WERI-Rb-1 (cell line): Measurements from ENCODE around the gene MAB21L2.
"Not testable (repeated sequence)": the region's sequence is repeated elsewhere in the genome, so short reads cannot be mapped to it uniquely, and the experiment has no call there.

ENCODE experiments used
- DNase-seq: peaks from one replicate; pipeline ENCODE4 v3.0.0-alpha.2; 2020
- H3K27ac ChIP-seq: fragments of 250-450 bp; sonication (Bioruptor Pico); 2 replicates; pipeline ENCODE4 v1.5.1; 2020; ENCODE audit warnings: mild to moderate bottlenecking, moderate library complexity
- H3K27me3 ChIP-seq: fragments of 250-450 bp; sonication (Bioruptor Pico); 2 replicates; pipeline ENCODE4 v1.5.1; 2021; ENCODE audit warnings: mild to moderate bottlenecking, low read depth, moderate library complexity; ENCODE audit not compliant: insufficient read depth, severe bottlenecking
- H3K36me3 ChIP-seq: fragments of 250-450 bp; sonication (Bioruptor Pico); 2 replicates; pipeline ENCODE4 v1.5.1; 2020; ENCODE audit warnings: mild to moderate bottlenecking, moderate library complexity
- H3K4me3 ChIP-seq: 2 replicates; pipeline ENCODE4 v1.5.1; 2011; ENCODE audit warnings: low read depth, mild to moderate bottlenecking, control low read depth, low read length
- H3K9me3 ChIP-seq: fragments of 250-450 bp; sonication (Bioruptor Pico); 2 replicates; pipeline ENCODE4 v1.5.1; 2021; ENCODE audit warnings: mild to moderate bottlenecking, moderate library complexity; ENCODE audit not compliant: severe bottlenecking
- CTCF ChIP-seq: IDR thresholded peaks from 2 replicates; pipeline ENCODE4 v1.5.1; 2011; ENCODE audit warnings: low read depth, mild to moderate bottlenecking, control low read depth, inconsistent platforms, low read length

MAB21L2 gene

GRCh38 chr4:150582146-150582872 is at the start of gene MAB21L2:
Gene MAB21L2, plus strand, starts transcription at chr4:150582151. Its CDS starts 879 bp downstream, at chr4:150583030.
- Histone ChIP-seq H3K9me3 (peaks cover 5% of the 10 kb centered on the region), H3K27ac (no peak within 1 kb of the TSS), H3K36me3 (peaks cover 17% of the 10 kb centered on the region), H3K27me3 (no peaks in the 10 kb centered on the region), H3K4me3 (no peak within 1 kb of the TSS)
- DNase-seq: no peak
- TF ChIP-seq CTCF: no peak

- no peak for DNase-seq
- H3K27ac ChIP-seq: no peak overlapping the region
- H3K36me3 ChIP-seq: no peaks in the 10 kb centered on the region
- H3K27me3 ChIP-seq: no peaks in the 10 kb centered on the region
- H3K9me3 ChIP-seq: no peaks in the 10 kb centered on the region
- TF ChIP-seq CTCF: no peak
- H3K4me3 ChIP-seq: no peak overlapping the region
These were observed 48.3 kb upstream of the MAB21L2 start for GRCh38 chr4:150533673-150534072.

- Histone ChIP-seq H3K27ac (no peak overlapping the region), H3K36me3 (no peaks in the 10 kb centered on the region), H3K9me3 (no peaks in the 10 kb centered on the region), H3K27me3 (no peaks in the 10 kb centered on the region), H3K4me3 (no peak overlapping the region)
- DNase-seq: no peak
- no peak for TF ChIP-seq CTCF
These were observed 47.1 kb upstream of the MAB21L2 start for GRCh38 chr4:150534818-150535217.

GRCh38 chr4:150537911-150538310 is 44.0 kb upstream of the MAB21L2 start:
- H3K9me3 ChIP-seq, DNase-seq, H3K27ac ChIP-seq, H3K4me3 ChIP-seq, H3K36me3 ChIP-seq, H3K27me3 ChIP-seq: not testable (repeated sequence)

GRCh38 chr4:150540536-150540935 is 41.4 kb upstream of the MAB21L2 start:
- no peak for TF ChIP-seq CTCF
- no peak for DNase-seq
- Histone ChIP-seq H3K4me3 (no peak overlapping the region), H3K27ac (no peak overlapping the region), H3K9me3 (no peaks in the 10 kb centered on the region), H3K27me3 (no peaks in the 10 kb centered on the region), H3K36me3 (no peaks in the 10 kb centered on the region)

- no peaks in the 10 kb centered on the region for H3K36me3 ChIP-seq
- H3K27ac ChIP-seq: no peak overlapping the region
- H3K27me3 ChIP-seq: no peaks in the 10 kb centered on the region
- no peak for DNase-seq
- H3K9me3 ChIP-seq: no peaks in the 10 kb centered on the region
- no peak for TF ChIP-seq CTCF
- H3K4me3 ChIP-seq: no peak overlapping the region
These were observed 41.0 kb upstream of the MAB21L2 start for GRCh38 chr4:150540959-150541360.
